HepG2 (cell line): Measurements from ENCODE around the gene NFATC2. TPM values are rescaled to one million over a fixed set of nuclear protein-coding genes. Genes with fewer than 3 reads are reported as not detected.

Experiments
- ATAC-seq: fragments of 200-7000 bp; cut with Tn5 transposase; 3 replicates; pipeline ENCODE4 v1.9.1; 2020; ENCODE audit warnings: mild to moderate bottlenecking, moderate library complexity
- BruUV-seq: library from RNA; stranded (reverse); fragments of 400-500 nt; replicated peaks from 2 replicates; lab custom pipeline; 2021; lab: Mats Ljungman, UMichigan
- CTCF ChIA-PET: fragments of 300-600 bp; formaldehyde crosslinking; extraction: SDS; loops from one replicate; lab custom pipeline; 2021; ENCODE audit warnings: low total read pairs, inconsistent platforms, low intra/inter-chr PET ratio; lab: Yijun Ruan, JAX
- POLR2A ChIA-PET: fragments of 350-600 bp; sonication (Branson Sonifier 250); formaldehyde crosslinking; loops from one replicate; lab custom pipeline; 2020; ENCODE audit warnings: antibody characterized with exemption, inconsistent platforms; lab: Yijun Ruan, JAX
- DNase-seq: peaks from one replicate; pipeline ENCODE4 v3.0.0-alpha.2; 2015; ENCODE audit warnings: low spot score
- FAIRE-seq: peaks from 3 replicates; lab custom pipeline; 2011; peaks lifted over from hg19 to GRCh38; lab: Jason Lieb, UNC
- H2AFZ ChIP-seq: one replicate; pipeline ENCODE4 v1.6.1; 2011; ENCODE audit warnings: low read length, inconsistent platforms
- H3K27ac ChIP-seq: fragments of 300-600 bp; 3 replicates; pipeline ENCODE4 v1.8.0; 2011; ENCODE audit warnings: mixed run types, mild to moderate bottlenecking, mixed read lengths, low read length, inconsistent platforms; ENCODE audit not compliant: insufficient read depth; ENCODE audit errors: extremely low read length
- H3K27me3 ChIP-seq, 2 experiments: fragments of 200-600 bp in 1 of 2; 2 replicates in 1 of 2; 3 replicates in 1 of 2; pipeline versions ENCODE4 v1.6.0 to v1.8.0; 2011; ENCODE audit warnings: low read length in 2 of 2, mild to moderate bottlenecking in 2 of 2, moderate library complexity in 2 of 2, inconsistent platforms in 1 of 2; ENCODE audit not compliant: insufficient read depth in 2 of 2, control insufficient read depth in 1 of 2
- H3K36me3 ChIP-seq, 2 experiments: fragments of 200-600 bp in 1 of 2; replicated peaks in 1 of 2; 2 replicates in 1 of 2; 3 replicates in 1 of 2; pipeline versions ENCODE4 v1.5.1 to v1.8.0; 2011; ENCODE audit warnings: low read length in 2 of 2, inconsistent platforms in 1 of 2; ENCODE audit not compliant: insufficient read depth in 2 of 2, control insufficient read depth in 1 of 2
- H3K4me1 ChIP-seq: 2 replicates; pipeline ENCODE4 v1.5.1; 2012; ENCODE audit warnings: low read length, inconsistent platforms; ENCODE audit not compliant: insufficient read depth
- H3K4me2 ChIP-seq: 2 replicates; pipeline ENCODE4 v1.6.0; 2011; ENCODE audit warnings: low read depth, low read length, inconsistent platforms
- H3K4me3 ChIP-seq, 3 experiments: fragments of 200-600 bp in 1 of 3; sonication (generic), shearing (Covaris generic) in 1 of 3; replicated peaks in 1 of 3; 2 replicates each; pipeline ENCODE4 v1.5.1; 2011 to 2016; ENCODE audit warnings: low read length in 3 of 3, inconsistent platforms in 2 of 3, low read depth in 2 of 3, mild to moderate bottlenecking in 2 of 3, control low read depth in 1 of 3, mixed read lengths in 1 of 3; ENCODE audit not compliant: insufficient read depth in 1 of 3
- H3K79me2 ChIP-seq: one replicate; pipeline ENCODE4 v1.6.1; 2011; ENCODE audit warnings: low read length, inconsistent platforms; ENCODE audit not compliant: insufficient read depth
- H3K9ac ChIP-seq: 2 replicates; pipeline ENCODE4 v1.6.0; 2011; ENCODE audit warnings: mild to moderate bottlenecking, low read depth, low read length, inconsistent platforms; ENCODE audit not compliant: insufficient read depth
- H3K9me3 ChIP-seq: 2 replicates; pipeline ENCODE4 v1.5.1; 2012; ENCODE audit warnings: mild to moderate bottlenecking, low read length
- H4K20me1 ChIP-seq: 2 replicates; pipeline ENCODE4 v1.6.0; 2011; ENCODE audit warnings: inconsistent platforms, mild to moderate bottlenecking, low read length, moderate library complexity; ENCODE audit not compliant: insufficient read depth
- ADNP ChIP-seq: sonication (generic); formaldehyde crosslinking; IDR thresholded peaks from 2 replicates; pipeline ENCODE4 v1.4.0; 2020; ENCODE audit warnings: missing genetic modification reagents
- CBX1 ChIP-seq: IDR thresholded peaks from one replicate; pipeline ENCODE4 v1.6.1; 2016; ENCODE audit warnings: antibody characterized with exemption, low read depth
- CHD4 ChIP-seq: fragments of 200-600 bp; sonication (generic); IDR thresholded peaks from 2 replicates; pipeline ENCODE4 v1.7.0; 2017; ENCODE audit warnings: mild to moderate bottlenecking, low read length, borderline replicate concordance
- EED ChIP-seq: sonication (generic); formaldehyde crosslinking; IDR thresholded peaks from 2 replicates; pipeline ENCODE4 v1.5.0; 2020; ENCODE audit warnings: mild to moderate bottlenecking, missing genetic modification reagents
- FOXA1 ChIP-seq, 2 experiments: fragments of 450-650 bp in 1 of 2; sonication (generic) in 1 of 2; formaldehyde crosslinking in 1 of 2; IDR thresholded peaks; 2 replicates each; pipeline versions ENCODE4 v1.4.0 to v1.6.1; 2016 to 2020; ENCODE audit warnings: missing genetic modification reagents in 1 of 2
- FOXK2 ChIP-seq: fragments of 450-650 bp; IDR thresholded peaks from 2 replicates; pipeline ENCODE4 v1.6.1; 2016
- HOXA7 ChIP-seq: sonication (generic); formaldehyde crosslinking; IDR thresholded peaks from 2 replicates; pipeline ENCODE4 v1.8.1; 2022; ENCODE audit warnings: mild to moderate bottlenecking, missing genetic modification reagents, moderate library complexity
- MAFK ChIP-seq, 2 experiments: IDR thresholded peaks in 1 of 2; conservative IDR thresholded peaks in 1 of 2; 2 replicates each; pipeline ENCODE4 v1.6.1; 2011; ENCODE audit warnings: improper control_type of control experiment in 2 of 2, low read length in 2 of 2
- PRPF4 ChIP-seq: fragments of 200-400 bp; formaldehyde crosslinking; IDR thresholded peaks from 2 replicates; pipeline ENCODE4 v1.6.1; 2016; ENCODE audit warnings: low read length, low read depth; ENCODE audit not compliant: poor library complexity, severe bottlenecking
- REL ChIP-seq: sonication (generic); formaldehyde crosslinking; conservative IDR thresholded peaks from 2 replicates; pipeline ENCODE4 v1.8.0; 2022; ENCODE audit warnings: mild to moderate bottlenecking, missing genetic modification reagents, moderate library complexity
- SCMH1 ChIP-seq: sonication (generic); formaldehyde crosslinking; IDR thresholded peaks from 2 replicates; pipeline ENCODE4 v1.9.0; 2021; ENCODE audit warnings: missing genetic modification reagents, mild to moderate bottlenecking, borderline replicate concordance
- SMC3 ChIP-seq: IDR thresholded peaks from 2 replicates; pipeline ENCODE4 v1.6.1; 2011; ENCODE audit warnings: low read length, improper control_type of control experiment
- ZBTB7B ChIP-seq: sonication (generic); formaldehyde crosslinking; IDR thresholded peaks from 2 replicates; pipeline ENCODE4 v1.4.0; 2020; ENCODE audit warnings: missing genetic modification reagents
- ZNF329 ChIP-seq: sonication (generic); formaldehyde crosslinking; IDR thresholded peaks from 2 replicates; pipeline ENCODE4 v1.9.0; 2021; ENCODE audit warnings: low read depth, mild to moderate bottlenecking, missing genetic modification reagents
- ZNF550 ChIP-seq: sonication (generic); formaldehyde crosslinking; IDR thresholded peaks from 2 replicates; pipeline ENCODE4 v1.4.0; 2020; ENCODE audit warnings: mild to moderate bottlenecking, missing genetic modification reagents, borderline replicate concordance
- ZNF619 ChIP-seq: sonication (generic); formaldehyde crosslinking; IDR thresholded peaks from 2 replicates; pipeline ENCODE4 v1.4.0; 2020; ENCODE audit warnings: mild to moderate bottlenecking, missing genetic modification reagents
- ZNF878 ChIP-seq: sonication (generic); formaldehyde crosslinking; IDR thresholded peaks from 2 replicates; pipeline ENCODE4 v1.8.1; 2023; ENCODE audit warnings: mild to moderate bottlenecking, missing genetic modification reagents, moderate library complexity
- ZNF879 ChIP-seq: sonication (generic); formaldehyde crosslinking; IDR thresholded peaks from 2 replicates; pipeline ENCODE4 v1.8.1; 2023; ENCODE audit warnings: missing genetic modification reagents
- WGBS: methylation state at CpG from one replicate; pipeline ENCODE4 v1.1.6; 2017; ENCODE audit warnings: low lambda C conversion rate; 5-methylcytosine and 5-hydroxymethylcytosine counted together
- in situ Hi-C: cut with HindIII; loops from 2 replicates; pipeline ENCODE4 v1.10.0; 2017; ENCODE audit warnings: low pct_unique_long_range_greater_than_20kb; ENCODE audit not compliant: extremely low pct_ligation_motif_present
- intact Hi-C: fragments of 100-400 bp; cut with micrococcal nuclease; formaldehyde crosslinking; loops from one replicate; pipeline ENCODE4 v1.10.0; 2022; ENCODE audit not compliant: unreplicated experiment
- polyA plus RNA-seq, 8 experiments: library from polyadenylated mRNA; depleted of rRNA in 3 of 8; stranded (reverse) in 7 of 8; unstranded in 1 of 8; fragments of >200 nt; fragmentation: Illumina TruSeq in 4 of 8; extraction: Trizol in 4 of 8; gene quantifications; 2 replicates each; pipeline versions ENCODE4 v1.2.1 to v1.2.3, GENCODE V29; 2011 to 2016; ENCODE audit warnings: low read depth in 4 of 8, missing spikeins in 1 of 8, mixed read lengths in 1 of 8; ENCODE audit not compliant: insufficient read depth in 1 of 8
- total RNA-seq, 5 experiments: library from RNA; depleted of rRNA; stranded (reverse); fragments of >200 nt; fragmentation: Illumina TruSeq; extraction: Trizol; gene quantifications; 2 replicates each; pipeline ENCODE4 v1.2.3, GENCODE V29; 2016; ENCODE audit warnings: low read depth in 1 of 5
- TF ChIP-seq, protein P1 (sequence below): sonication (generic); formaldehyde crosslinking; IDR thresholded peaks from 2 replicates; pipeline ENCODE4 v1.4.0; 2020; ENCODE audit warnings: missing genetic modification reagents
- TF ChIP-seq, protein P2 (sequence below): IDR thresholded peaks from 2 replicates; pipeline ENCODE4 v1.6.1; 2016; ENCODE audit warnings: low read depth, borderline replicate concordance

The NFATC2 gene
- total and polyA plus RNA-seq, 2 of the 13 experiments (the other 11 are each of a cell fraction or from before 2014, with no cell fraction given), result 1.9 to 3.3 TPM

DNA sequence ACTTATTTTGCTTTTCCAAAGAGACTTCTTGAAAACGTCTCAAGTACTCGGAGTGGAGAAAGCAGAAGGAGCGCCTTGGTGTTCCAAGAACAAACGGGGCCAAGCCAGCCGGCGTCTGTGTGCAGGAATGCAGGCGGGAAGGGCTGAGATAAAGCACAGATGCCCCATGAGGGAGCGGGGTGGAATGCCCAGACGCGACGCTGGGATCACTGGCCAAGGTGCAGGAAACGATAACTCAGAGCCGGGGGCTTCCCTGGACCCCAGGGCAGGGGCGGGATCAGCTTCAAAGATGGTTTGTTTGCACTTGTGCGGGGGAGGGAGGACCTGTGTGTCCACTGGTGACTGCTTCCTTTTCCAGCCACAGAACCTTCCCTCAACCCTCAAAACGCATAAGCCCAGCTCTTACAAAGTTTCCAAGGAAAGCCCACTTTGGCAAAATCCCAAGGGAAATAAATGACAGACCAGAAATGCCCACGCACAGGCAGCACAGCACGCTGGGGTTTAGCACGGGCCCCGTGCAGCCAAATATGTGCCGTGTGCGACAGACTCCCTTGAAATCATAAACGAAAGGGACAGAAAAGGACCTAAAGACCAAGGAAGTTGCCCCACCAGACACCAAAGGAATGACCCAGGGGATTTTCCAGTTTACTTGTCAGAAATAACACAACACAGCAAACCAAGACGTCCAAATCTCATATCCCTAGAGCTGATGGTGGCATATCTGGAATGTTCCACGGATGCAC lies 113.9 kb downstream of the NFATC2 start:
- WGBS, result 16% methylated on average over 25 of the region's 25 CpGs
- DNase-seq (peak; percentile 75), ATAC-seq (peak; percentile 81)
- TF ChIP-seq CHD4 (no peak), ZNF878 (CRISPR knock-in tag) (peak; percentile 35; the same call in 1 of the 2 replicates), MAFK (conservative IDR thresholded peaks at IDR 0.05 in 1 of 2, IDR thresholded peaks at IDR 0.05 in 1 of 2; ENCODE audit: low read length in 2 of 2) (no peak), FOXA1 (IDR thresholded peaks at IDR 0.05) (no peak), FOXA1 (CRISPR knock-in tag; IDR thresholded peaks at IDR 0.05) (peak; percentile 67), HOXA7 (CRISPR knock-in tag) (no peak), FOXK2 (no peak), ZNF619 (no peak), ADNP (CRISPR knock-in tag) (peak; percentile 54; the same call in 1 of the 2 replicates), ZNF329 (CRISPR knock-in tag) (no peak), CBX1 (no peak), ZBTB7B (CRISPR knock-in tag) (peak; percentile 100), REL (CRISPR knock-in tag) (no peak), ZNF550 (CRISPR knock-in tag) (no peak), SCMH1 (no peak), SMC3 (no peak), PRPF4 (peak; percentile 27), EED (CRISPR knock-in tag) (no peak), ZNF879 (CRISPR knock-in tag) (no peak)
- TF ChIP-seq, protein P1, sequence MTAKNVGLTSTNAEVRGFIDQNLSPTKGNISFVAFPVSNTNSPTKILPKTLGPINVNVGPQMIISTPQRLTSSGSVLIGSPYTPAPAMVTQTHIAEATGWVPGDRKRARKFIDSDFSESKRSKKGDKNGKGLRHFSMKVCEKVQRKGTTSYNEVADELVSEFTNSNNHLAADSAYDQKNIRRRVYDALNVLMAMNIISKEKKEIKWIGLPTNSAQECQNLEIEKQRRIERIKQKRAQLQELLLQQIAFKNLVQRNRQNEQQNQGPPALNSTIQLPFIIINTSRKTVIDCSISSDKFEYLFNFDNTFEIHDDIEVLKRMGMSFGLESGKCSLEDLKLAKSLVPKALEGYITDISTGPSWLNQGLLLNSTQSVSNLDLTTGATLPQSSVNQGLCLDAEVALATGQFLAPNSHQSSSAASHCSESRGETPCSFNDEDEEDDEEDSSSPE (CRISPR knock-in tag), result peak; percentile 77; the same call in 1 of the 2 replicates
- TF ChIP-seq, protein P2, sequence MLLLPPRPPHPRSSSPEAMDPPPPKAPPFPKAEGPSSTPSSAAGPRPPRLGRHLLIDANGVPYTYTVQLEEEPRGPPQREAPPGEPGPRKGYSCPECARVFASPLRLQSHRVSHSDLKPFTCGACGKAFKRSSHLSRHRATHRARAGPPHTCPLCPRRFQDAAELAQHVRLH (CRISPR knock-in tag), result peak; percentile 48; the same call in 1 of the 2 replicates

More for the DNA sequence above, 113.9 kb downstream of the NFATC2 start:
- no TSS peak for BruUV-seq
- no peaks in the 10 kb centered on the region for H3K27me3 ChIP-seq
- FAIRE-seq, result peak; percentile 79
- H3K4me1 ChIP-seq, result peaks cover 60% of the 10 kb centered on the region
- peak overlapping the region; percentile 28 for H3K27ac ChIP-seq
- in situ Hi-C loops (no loop called here), intact Hi-C loops (loop anchor here (10.0 kb wide), 1 partner anchor 76 kb away; no protein-coding TSS in a partner anchor)
- H4K20me1 ChIP-seq, result no peaks in the 10 kb centered on the region
- H3K4me3 ChIP-seq, result peak overlapping the region in 1 of 3 experiments; percentile 41; a peak in 1 of 6 replicates
- ChIA-PET POLR2A (no interaction called here), CTCF (no interaction called here)
- peaks cover 3 to 13% of the 10 kb centered on the region in 2 experiments; a peak in 2 of 5 replicates for H3K36me3 ChIP-seq
- H3K9ac ChIP-seq, result no peak overlapping the region
- no peak overlapping the region for H2AFZ ChIP-seq
- H3K79me2 ChIP-seq, result no peaks in the 10 kb centered on the region
- H3K9me3 ChIP-seq, result no peaks in the 10 kb centered on the region
- peak overlapping the region; percentile 60 for H3K4me2 ChIP-seq
